ENCODE results near the gene ARIH1. TPM values are rescaled to one million over a fixed set of nuclear protein-coding genes. Genes with fewer than 3 reads are reported as not detected.

Gene ARIH1
- total RNA-seq, 1 experiment from 2014 or later, result 187 TPM

DNA sequence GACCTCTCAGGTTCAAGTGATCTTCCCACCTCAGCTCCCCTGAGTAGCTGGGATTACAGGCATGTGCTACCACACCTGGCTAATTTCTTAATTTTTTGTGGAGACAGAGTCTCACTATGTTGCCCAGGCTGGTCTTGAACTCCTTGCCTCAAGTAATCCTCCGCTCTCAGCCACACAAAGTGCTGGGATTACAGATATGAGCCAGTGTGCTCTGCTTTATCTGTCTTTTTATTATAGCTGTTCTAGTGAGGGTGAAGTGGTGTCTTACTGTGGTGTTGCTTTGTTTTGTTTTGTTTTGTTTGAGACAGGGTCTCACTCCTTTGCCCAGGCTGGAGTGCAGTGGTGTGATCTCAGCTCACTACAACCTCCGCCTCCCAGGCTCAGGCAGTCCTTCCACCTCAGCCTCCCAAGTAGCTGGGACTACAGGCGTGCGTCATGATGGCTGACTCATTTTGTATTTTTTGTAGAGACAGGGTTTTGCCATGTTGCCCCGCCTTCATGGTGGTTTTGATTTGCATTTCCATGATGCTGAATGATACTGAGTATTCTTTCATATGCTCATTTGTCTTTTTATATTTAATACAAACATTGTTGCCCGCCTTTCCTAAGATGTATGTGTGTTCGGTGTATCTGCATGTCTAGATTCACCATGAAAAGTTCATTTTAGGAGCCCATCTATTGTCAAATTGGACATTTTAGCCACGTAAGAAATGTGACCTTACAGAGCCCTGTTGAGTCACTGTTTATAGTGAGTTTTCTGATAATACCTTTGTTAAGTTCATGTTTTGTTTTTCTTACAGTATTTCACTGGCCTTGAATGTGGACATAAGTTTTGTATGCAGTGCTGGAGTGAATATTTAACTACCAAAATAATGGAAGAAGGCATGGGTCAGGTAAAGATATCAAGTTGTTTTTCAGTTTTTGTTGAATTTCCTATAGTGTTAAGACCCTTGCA is 80.6 kb downstream of the ARIH1 start:
- no peaks in the 10 kb centered on the region for H3K9me3 ChIP-seq (ENCODE audit: low read depth, low read length, poor library complexity, severe bottlenecking)
- POLR2A ChIA-PET (ENCODE audit: low non-redundant PET), result no interaction called here
- intact Hi-C loops (cut with micrococcal nuclease; ENCODE audit: unreplicated experiment), result no loop called here

DNA sequence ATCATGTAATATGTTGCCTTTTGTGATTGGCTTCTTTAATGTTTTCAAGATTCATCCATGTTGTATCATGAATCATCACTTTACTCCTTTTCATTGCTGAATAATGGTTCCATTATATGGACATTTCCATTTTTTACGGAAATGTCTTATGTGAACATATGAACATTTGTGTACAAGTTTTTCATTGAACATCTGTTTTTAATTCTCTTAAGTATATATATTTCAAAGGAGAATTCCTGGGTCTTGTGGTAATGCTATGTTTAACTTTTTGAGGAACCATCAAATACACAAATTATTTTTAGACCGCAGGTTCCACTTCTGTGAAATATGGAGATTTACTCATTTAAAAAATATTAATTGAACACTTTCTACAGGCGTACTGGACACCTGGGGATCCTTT is 85.7 kb downstream of the ARIH1 start:
- TF ChIP-seq EZH2 (IDR thresholded peaks at IDR 0.05; ENCODE audit: borderline replicate concordance, low read depth, low read length, poor library complexity, severe bottlenecking), result no peak
- TF ChIP-seq, protein P1, sequence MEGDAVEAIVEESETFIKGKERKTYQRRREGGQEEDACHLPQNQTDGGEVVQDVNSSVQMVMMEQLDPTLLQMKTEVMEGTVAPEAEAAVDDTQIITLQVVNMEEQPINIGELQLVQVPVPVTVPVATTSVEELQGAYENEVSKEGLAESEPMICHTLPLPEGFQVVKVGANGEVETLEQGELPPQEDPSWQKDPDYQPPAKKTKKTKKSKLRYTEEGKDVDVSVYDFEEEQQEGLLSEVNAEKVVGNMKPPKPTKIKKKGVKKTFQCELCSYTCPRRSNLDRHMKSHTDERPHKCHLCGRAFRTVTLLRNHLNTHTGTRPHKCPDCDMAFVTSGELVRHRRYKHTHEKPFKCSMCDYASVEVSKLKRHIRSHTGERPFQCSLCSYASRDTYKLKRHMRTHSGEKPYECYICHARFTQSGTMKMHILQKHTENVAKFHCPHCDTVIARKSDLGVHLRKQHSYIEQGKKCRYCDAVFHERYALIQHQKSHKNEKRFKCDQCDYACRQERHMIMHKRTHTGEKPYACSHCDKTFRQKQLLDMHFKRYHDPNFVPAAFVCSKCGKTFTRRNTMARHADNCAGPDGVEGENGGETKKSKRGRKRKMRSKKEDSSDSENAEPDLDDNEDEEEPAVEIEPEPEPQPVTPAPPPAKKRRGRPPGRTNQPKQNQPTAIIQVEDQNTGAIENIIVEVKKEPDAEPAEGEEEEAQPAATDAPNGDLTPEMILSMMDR (conservative IDR thresholded peaks at IDR 0.05; ENCODE audit: low read depth, low read length), result no peak
- Histone ChIP-seq H3K4me3 (ENCODE audit: low read depth, low read length, poor library complexity, severe bottlenecking) (no peak overlapping the region), H3K4me1 (ENCODE audit: insufficient read depth, low read length, poor library complexity, severe bottlenecking) (peaks cover 7% of the 10 kb centered on the region), H3K9me3 (ENCODE audit: low read depth, low read length, poor library complexity, severe bottlenecking) (no peaks in the 10 kb centered on the region), H3K27ac (ENCODE audit: low read depth, low read length, poor library complexity, severe bottlenecking) (no peak overlapping the region), H3K36me3 (ENCODE audit: insufficient read depth, low read length, poor library complexity, severe bottlenecking) (peaks cover 18% of the 10 kb centered on the region), H3K27me3 (replicated peaks; ENCODE audit: insufficient read depth, low read depth, low read length, poor library complexity) (no peaks in the 10 kb centered on the region)
- POLR2A ChIA-PET (ENCODE audit: low non-redundant PET), result no interaction called here
- BruUV-seq (replicated peaks), result no TSS peak
- intact Hi-C loops (cut with micrococcal nuclease; ENCODE audit: unreplicated experiment), result no loop called here
- CTCF ChIA-PET, result no interaction called here
- no peak for DNase-seq (ENCODE audit: low spot score)

More for the DNA sequence above, 80.6 kb downstream of the ARIH1 start:
- peaks cover 7% of the 10 kb centered on the region for H3K4me1 ChIP-seq (ENCODE audit: insufficient read depth, low read length, poor library complexity, severe bottlenecking)
- no peak for DNase-seq (ENCODE audit: low spot score)
- no peaks in the 10 kb centered on the region for H3K27me3 ChIP-seq (replicated peaks; ENCODE audit: insufficient read depth, low read depth, low read length, poor library complexity)
- H3K36me3 ChIP-seq (ENCODE audit: insufficient read depth, low read length, poor library complexity, severe bottlenecking), result no peaks in the 10 kb centered on the region
- CTCF ChIA-PET, result no interaction called here
- no peak overlapping the region for H3K4me3 ChIP-seq (ENCODE audit: low read depth, low read length, poor library complexity, severe bottlenecking)
- TF ChIP-seq, protein P1 (conservative IDR thresholded peaks at IDR 0.05; ENCODE audit: low read depth, low read length), result no peak
- TF ChIP-seq EZH2 (IDR thresholded peaks at IDR 0.05; ENCODE audit: borderline replicate concordance, low read depth, low read length, poor library complexity, severe bottlenecking), result no peak
- no peak overlapping the region for H3K27ac ChIP-seq (ENCODE audit: low read depth, low read length, poor library complexity, severe bottlenecking)
- BruUV-seq (replicated peaks), result no TSS peak

DNA sequence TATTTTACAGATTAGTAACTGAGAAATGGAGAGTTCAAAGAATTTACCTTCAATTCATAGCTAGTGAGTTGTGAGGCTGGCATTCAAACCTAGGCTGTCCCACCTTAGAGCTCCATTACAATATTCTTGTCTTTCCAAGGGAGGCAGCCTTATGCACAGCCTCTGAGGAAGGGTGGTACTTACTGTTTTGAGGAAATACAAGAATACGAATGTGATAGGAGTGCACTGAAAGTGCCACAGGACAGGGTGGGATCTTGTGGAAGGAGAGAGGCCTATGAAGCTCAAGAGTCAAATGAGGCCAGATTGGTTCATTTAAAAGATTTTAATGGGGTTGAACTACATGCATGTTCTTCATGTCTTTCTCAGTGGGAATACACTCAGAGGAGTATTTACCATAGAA is 86.3 kb downstream of the ARIH1 start:
- DNase-seq (ENCODE audit: low spot score), result no peak
- intact Hi-C loops (cut with micrococcal nuclease; ENCODE audit: unreplicated experiment), result no loop called here
- H3K4me1 ChIP-seq (ENCODE audit: insufficient read depth, low read length, poor library complexity, severe bottlenecking), result peaks cover 7% of the 10 kb centered on the region
- H3K9me3 ChIP-seq (ENCODE audit: low read depth, low read length, poor library complexity, severe bottlenecking), result no peaks in the 10 kb centered on the region
- H3K4me3 ChIP-seq (ENCODE audit: low read depth, low read length, poor library complexity, severe bottlenecking), result no peak overlapping the region
- H3K27me3 ChIP-seq (replicated peaks; ENCODE audit: insufficient read depth, low read depth, low read length, poor library complexity), result no peaks in the 10 kb centered on the region
- POLR2A ChIA-PET (ENCODE audit: low non-redundant PET), result no interaction called here
- TF ChIP-seq EZH2 (IDR thresholded peaks at IDR 0.05; ENCODE audit: borderline replicate concordance, low read depth, low read length, poor library complexity, severe bottlenecking), result no peak
- TF ChIP-seq, protein P1 (conservative IDR thresholded peaks at IDR 0.05; ENCODE audit: low read depth, low read length), result no peak
- H3K27ac ChIP-seq (ENCODE audit: low read depth, low read length, poor library complexity, severe bottlenecking), result no peak overlapping the region
- BruUV-seq (replicated peaks), result no TSS peak
- peaks cover 21% of the 10 kb centered on the region for H3K36me3 ChIP-seq (ENCODE audit: insufficient read depth, low read length, poor library complexity, severe bottlenecking)
- CTCF ChIA-PET, result no interaction called here

All from A673 (cell line).